GM10266 (cell line): Measurements from ENCODE around the gene OR51B5.

Experiments used
- DNase-seq: peaks from one replicate; pipeline ENCODE4 v3.0.0; 2012; ENCODE audit errors: extremely low spot score
- CTCF ChIP-seq: IDR thresholded peaks from 2 replicates; pipeline ENCODE4 v1.5.1; 2012; ENCODE audit warnings: mild to moderate bottlenecking, low read depth; ENCODE audit not compliant: control insufficient read depth, insufficient read depth; ENCODE audit errors: missing control alignments

The OR51B5 gene

GRCh38 chr11:5343474-5344335, at the start of gene OR51B5:
TSS of gene OR51B5 (minus strand) at chr11:5343524. CDS start at chr11:5343524, 0 bp downstream.
- no peak for DNase-seq
- TF ChIP-seq CTCF = no peak

- no peak for TF ChIP-seq CTCF
- DNase-seq = no peak
Observed at GRCh38 chr11:5390210-5390609, 46.9 kb upstream of the OR51B5 start.

- no peak for TF ChIP-seq CTCF
- no peak for DNase-seq
Observed at GRCh38 chr11:5384335-5384734, 41.0 kb upstream of the OR51B5 start.

- DNase-seq = no peak
- TF ChIP-seq CTCF = no peak
Observed at GRCh38 chr11:5383576-5383975, 40.3 kb upstream of the OR51B5 start, which contains the start of gene OR51M1. TSS of gene OR51M1 (plus strand) at chr11:5383812. CDS start at chr11:5389399, 5,587 bp downstream.

- peak; percentile 45 for DNase-seq
- TF ChIP-seq CTCF = peak; percentile 77
Observed at GRCh38 chr11:5380740-5381342, 37.5 kb upstream of the OR51B5 start.

- no peak for DNase-seq
- TF ChIP-seq CTCF = peak; percentile 49
Observed at GRCh38 chr11:5369789-5370188, 26.5 kb upstream of the OR51B5 start.
